Stimulated activated CD8-positive, alpha-beta memory T cell treated with anti-CD3 and anti-CD28 coated beads, Interleukin-4, amount 100 ng/mL, for 24 hours (primary cell): ENCODE data around the gene UGT1A4.

ENCODE experiments used
- DNase-seq: peaks from one replicate; pipeline ENCODE4 v3.0.0-alpha.2; 2020; ENCODE audit warnings: low read depth

The UGT1A4 gene

DNA sequence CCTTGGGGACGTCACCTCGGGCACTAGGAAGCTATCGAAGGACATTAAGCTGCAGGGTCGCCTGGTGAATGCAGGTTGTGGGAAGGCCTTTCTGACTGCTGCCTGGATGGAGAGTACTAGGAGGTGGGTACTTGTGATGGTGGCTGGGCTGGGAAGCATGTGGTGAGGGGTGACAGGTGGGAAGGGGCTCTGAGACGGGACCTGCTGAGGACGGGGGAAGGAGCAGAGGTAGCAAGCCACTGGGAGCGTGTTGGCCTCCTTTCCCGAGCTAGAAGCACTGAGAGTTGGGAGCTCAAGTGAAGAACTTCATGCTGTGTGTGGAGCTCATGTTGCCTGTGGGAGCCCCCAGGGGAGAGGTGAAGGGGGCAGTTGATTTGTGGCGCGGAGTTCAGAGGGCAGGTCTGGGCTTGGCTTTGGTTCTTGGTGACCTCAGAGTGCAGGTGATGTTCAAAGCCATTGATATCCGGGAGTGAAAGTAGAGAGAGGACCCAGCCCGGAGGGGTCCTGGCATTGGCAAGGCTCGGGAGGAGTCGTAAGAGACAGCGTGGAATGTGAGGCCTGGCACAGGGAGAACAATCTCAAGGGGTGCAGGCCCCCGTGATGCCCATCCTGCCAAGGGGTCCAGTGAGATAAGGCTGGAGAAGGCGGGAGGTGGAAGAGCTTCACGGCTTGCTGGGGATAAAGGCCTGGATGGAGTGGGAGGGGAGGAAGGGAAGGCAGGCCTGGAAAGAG, 72.8 kb downstream of the UGT1A4 start:
- no peak for DNase-seq

DNA sequence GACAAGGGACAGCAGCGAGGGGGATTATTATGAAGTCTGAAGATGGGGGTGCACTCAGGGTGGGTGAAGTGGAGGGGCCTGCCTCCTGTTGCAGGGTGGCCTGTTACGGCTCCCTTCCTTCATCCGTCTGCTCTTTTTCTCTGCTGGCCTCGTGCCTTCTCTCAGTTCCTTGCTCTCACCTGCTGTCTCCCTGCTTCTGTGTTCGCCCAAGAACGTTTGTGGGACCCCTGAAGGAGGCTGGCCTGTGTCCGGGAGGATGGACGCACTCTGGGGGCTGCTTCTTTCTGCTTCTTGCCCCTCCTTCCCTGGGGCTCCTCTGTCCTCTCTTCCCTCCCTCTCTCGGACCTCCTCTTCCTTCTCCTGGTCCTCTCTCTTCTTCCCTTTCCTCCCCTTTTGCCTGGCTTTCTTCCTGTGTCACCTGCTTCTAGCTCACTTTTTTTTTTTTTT, 73.4 kb downstream of the UGT1A4 start:
- DNase-seq: no peak

DNA sequence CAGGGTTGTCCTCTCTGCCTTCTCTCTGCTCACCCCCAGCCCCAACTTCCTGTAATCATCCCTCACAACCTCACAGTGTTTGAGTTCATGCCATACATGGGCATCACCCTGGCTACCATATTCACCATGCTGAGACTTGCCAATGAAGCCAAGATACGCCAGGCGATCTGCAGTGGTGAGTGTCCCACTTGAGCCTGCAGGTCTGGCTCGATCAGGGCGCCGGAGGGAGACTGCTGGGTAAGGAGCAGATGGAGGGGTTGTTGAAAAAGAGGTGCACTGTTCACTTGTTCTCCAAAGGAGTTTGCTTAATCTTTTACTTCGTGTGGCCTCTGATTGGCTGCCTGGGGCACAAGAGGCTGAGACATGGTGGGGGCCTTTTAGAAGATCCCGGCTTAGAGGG, 74.2 kb downstream of the UGT1A4 start:
- no peak for DNase-seq

DNA sequence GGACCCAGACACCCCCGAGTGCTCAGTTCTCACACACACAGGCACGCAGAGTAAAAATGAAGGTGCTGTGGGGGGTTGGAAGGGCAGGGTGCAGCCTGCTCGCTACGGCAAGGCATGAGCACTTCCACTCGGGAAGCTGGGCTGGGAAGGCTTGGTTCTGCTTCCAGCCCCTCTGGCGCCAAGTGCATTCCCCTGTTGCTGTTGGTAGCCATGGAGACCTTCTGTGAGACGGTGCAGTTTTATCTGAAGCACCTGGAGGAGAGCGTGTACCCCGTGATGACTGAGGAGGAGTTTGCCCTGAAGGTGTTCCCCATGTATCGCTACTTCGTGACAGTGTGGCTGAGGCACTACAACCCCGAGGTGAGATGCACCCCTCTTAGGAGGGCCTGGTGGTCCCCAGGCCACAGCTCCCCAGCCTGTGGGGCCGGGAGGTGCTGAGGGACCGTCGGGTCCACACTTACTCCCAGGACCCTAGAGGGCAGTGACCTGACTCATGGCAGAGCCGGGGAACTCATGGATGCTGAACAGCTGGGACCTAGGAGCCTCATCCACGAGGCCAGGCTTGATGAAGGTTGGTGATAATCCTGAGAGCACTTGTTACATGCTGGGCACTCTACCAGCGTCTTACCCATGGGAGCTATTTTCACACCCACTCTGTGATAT, 75.1 kb downstream of the UGT1A4 start:
- no peak for DNase-seq

DNA sequence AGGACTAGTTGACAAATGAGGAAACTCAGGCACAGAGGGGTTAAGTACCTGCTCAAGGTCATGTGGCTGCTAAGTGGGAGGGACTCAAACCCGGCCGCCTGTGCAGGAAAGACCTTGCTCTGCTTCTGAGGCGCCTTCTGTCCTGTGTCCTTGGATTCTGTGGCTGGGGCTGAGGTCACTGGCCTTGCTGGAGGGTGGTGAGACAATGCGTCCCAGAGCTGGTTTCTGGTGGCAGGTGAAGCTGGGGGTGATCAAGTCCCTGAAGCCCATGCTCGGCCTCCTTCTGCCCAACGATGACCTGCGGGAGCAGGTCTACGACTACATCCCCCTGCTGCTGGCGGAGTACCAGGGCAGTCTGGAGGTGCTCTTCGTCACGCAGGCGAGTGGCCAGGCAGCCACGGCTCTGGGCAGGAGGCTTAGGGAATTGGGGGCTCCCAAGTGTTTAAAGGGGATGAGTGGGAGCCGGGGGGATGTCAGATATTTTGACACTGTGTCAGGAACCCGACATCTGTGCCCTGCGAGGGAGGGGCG, 75.7 kb downstream of the UGT1A4 start:
- no peak for DNase-seq

DNA sequence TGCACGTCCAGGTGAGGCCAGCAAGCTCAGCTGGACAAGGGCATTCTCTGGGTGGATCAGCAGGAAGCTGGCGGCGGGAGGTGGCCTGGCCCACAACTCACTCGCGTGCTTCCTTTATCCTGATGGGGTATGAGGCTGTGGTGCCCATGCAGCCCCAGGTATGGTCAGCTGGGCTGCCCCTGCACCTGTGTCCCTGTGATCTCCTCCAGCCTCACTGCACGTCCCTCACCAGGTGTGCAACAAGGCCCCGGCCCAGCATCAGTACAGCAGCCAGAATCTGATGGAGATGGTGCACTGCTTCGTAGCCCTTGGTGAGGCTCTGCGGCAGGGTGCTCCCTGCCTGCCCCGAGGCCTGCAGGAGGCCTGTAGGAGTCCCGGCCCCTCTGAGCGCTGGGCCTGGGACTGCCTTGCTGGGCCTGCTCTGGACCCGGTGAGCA, 77.2 kb downstream of the UGT1A4 start:
- no peak for DNase-seq

DNA sequence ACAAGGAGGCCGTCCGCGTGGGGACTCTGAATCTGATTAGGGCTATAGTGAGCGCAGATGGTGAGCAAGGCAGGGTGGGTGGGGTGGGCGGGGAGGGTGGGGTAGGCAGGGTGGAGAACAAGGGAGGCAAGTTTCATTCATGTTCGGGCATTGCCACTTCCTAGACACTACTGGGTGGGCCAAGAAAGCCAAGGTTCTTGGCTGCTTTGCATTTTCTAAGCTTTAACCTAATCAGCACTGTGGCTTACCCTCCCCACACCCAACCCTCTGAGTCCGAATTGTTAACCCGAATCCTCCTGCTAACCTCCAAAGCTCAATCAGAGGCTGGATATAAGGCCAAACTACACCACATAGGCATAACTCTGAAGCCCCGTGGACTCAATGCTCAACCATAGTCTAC, 77.7 kb downstream of the UGT1A4 start:
- DNase-seq: no peak

DNA sequence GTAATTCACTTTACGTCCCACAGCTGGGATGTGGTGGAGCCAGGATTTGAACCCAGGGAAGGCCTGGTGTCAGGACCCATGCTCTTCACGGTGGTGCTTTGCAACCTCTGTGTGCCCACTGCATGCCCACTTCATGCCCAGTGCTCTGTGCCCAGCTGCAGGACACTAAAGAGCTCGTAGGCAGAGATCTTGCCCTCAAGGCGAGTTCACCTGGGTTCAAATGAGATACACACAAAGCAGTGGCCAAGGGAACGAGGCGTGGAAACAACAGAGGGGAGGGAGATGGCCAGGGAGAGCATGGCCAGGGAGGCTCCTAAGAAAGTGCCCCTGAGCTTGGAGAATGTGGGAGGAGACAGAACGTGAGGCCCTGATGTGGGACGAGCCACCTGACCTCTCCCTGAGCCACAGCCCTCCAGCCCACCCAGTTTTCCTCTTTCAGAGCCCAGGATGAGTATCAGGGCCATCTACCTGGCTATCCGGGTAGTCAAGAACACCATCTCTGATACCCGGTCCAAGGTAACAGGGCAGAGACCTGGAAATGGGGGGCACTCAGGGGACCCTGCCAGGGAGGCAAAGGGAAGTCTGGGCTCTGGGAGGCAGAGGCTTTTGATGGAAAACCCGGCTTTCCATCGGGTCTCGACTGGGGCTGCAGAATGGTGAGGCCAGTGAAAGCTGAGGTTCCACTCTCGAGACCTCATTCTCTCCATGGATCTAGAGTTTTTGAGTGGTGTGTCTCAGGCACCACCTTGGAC, 80.0 kb downstream of the UGT1A4 start:
- no peak for DNase-seq

DNA sequence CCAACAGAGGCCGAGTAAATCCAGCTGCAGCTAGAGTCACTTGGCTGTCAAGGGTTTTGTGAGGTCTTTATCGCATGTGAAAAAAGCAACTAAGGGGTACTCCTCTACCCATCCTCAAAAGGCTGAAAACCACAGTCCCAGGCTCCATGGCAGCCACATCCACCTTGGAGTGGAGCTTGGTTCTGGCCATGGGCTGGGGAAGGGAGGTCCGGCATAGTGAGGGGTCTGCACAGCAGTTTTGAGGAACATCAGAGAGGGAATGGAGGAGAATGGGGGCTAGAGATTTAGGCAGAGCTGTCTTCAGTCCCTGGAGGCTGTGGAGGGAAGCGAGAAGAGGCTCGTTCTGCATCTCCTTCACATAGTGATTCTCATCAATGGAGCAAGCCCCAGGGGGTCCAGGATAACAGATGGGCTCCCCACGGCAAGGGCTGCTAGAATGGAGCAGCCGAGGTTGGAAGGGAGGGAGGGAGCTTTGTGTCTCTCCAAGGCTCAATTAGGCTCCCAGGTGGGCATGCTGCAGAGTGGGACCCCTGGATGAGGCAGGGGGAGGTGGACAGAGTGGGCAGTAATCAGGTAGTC, 80.6 kb downstream of the UGT1A4 start:
- DNase-seq: no peak

DNA sequence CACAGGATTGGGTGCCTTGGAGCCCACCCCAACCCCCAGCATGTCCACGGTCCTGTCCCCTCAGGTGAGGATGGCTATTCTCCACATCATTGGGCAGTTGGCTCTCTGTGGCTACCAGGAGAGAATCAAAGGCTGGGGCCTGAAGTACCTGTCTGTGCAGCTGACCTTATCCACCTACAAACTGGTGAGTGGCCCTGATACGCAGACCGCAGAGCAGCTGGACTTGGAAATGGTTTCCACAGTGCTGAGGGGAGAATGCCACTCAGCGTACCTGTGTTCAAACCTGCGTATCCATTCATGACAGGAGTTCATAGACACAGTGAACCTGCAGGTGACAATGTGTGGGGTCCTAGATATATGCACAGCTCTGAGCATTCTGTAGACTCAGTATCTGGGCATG, 81.2 kb downstream of the UGT1A4 start:
- DNase-seq: no peak

DNA sequence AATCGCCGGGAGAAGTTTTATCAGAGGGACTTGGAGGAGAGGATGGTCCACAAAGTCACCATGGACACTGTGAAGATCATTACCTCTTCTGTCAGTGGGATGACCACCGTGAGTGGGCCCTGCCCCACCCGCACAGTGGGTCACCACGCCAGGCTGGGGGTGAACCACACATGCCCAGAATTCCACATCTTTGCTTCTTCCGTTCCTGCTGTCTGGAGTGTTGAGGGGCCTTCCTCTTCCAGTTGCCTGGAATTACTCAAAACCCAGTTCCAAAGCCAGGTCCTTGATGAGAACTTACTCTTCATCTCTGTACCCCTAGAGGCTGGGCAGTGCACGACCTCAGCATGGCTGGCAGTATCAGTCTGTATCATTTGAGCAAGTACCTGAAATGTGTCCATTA, 81.7 kb downstream of the UGT1A4 start:
- no peak for DNase-seq

DNA sequence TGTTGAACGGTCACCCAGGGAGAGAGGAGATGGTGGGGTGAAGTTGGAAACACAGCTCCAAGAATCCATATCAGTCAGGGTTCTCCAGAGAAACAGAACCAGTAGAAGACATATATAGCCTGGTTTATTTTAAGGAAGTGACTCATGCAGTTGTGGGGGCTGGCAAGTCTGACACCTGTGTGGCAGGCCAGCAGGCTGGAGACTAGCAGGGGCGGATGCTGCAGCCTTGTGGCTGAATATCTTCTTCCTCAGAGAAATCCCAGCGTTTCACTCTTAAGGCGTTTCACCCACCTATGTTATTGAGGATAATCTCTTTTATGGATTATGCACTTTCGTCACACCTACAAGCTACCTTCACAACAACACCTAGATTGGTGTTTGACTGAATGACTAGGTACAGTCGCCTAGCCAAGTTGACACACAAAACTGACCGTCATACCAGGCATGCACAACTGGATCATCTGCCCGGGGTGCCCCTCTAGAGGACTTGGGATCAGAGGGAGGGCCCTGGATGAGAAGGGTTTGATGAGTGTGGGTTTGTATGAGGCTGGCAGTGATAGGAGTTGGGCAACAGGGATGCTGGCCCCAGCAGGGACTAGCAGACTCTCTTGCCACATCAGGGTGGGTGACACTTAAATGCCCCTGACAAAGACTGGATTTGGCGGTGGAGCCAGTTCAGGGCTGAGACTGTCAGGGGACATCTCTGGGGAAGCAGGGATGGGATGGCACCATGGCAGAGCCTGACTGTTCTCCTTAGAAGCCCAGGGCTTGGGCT, 83.0 kb downstream of the UGT1A4 start:
- no peak for DNase-seq

DNA sequence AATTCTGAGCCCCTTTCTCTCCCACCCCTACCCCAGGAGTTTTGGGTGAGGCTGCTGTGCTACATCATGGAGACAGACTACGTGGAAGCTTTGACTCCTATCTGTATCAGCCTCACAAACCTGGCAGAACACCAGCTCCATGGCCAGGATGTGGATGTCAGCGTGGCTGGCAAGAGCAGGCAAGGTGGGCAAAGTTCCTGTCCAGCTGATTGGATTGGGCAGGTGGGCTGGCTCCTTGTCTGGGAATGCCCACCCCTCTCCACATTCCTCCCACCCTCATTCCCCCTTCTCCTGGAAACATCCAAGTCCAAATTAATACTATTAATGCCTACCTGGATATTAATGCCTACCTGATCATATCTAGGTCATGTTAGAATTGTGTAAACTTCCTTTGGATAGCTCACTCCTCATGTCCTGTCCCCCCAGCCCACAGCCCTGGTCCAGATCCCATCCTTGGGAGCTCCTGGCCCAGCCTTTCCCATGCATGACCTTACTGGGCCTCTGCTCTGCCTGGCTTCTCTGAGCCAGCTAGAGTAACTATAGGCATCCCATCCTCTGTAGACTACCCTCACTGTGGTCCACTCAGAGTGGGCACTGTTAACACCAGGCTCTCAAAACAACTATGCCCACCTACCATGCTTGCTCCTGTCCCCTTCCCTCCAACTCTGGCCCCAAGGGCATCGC, 83.7 kb downstream of the UGT1A4 start:
- no peak for DNase-seq

DNA sequence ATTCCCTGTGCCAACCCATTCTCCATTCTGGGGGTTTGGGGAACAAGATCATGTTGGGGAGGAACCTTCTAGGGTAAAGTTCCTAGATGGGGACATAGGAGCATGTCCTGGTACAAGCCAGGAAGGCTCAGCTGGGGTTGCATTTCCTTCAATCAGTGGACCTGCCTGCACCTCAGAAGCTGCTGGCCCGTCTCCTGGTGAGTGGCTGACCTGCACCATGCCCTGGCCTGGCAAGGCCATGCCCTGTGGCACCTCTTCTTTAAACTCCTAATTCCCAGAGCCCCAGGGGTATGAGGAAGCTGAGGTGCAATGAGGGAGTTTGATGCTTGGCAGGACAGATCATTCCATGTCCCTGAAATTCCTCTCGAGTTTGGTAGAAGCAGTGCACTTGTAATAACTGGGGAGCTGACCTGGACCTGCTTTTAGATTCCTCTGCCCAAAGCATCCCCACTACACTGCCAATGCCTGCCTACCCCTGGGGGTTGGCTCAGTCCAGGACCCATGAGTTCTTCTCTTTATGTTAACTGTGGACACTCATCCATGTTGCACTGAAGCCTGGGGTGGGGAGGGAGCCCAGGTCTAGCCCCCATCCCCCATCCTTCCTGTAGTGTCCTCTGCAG, 84.9 kb downstream of the UGT1A4 start:
- no peak for DNase-seq

DNA sequence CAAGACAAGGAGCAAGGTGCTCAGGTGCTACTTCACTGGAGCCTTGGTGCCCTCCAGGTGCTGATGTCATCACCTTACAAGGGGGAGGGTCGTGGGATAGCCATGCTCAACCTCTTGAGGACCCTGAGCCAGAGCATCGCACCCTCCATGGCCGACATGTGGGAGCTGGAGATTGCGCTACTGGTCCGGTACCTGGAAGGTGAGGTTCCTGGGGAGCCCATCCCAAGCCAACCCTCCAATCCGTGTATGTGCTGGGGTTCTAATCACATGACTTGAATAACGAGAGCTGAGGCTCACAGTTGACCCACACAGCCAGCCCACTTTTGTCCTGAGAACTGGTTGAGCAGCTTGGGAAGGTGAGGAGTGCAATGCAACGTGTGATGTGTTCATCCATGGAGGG, 85.5 kb downstream of the UGT1A4 start:
- no peak for DNase-seq

DNA sequence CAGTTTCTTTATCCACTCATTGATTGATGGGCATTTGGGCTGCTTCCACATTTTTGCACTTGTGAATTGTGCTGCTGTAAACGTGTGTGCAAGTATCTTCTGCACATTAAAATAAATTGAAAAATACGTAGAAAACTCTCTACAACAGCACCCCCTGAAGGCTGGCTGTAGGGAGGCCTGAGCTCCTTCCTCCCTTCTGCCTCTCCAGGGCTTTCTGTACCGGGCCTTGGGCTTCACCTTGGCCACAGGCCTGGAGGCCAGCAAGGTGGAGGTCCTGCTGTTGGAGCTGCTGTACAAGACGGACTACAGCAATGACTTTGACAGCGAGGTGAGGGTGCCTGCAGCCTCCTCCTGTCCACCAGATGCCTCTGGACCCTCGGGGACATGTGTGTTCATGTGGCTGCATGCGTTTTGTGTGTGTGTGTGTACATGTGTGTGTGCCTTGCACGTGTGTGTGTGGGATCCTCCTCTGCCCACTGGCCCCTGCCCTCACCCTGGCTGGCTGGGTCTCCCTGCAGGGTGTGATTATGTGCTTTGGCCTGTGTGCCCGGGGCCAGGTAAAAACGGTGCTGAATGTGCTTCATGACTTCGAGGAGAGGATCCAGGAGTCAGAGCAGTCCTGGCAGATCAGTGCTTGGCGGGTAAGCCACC, 88.8 kb downstream of the UGT1A4 start:
- DNase-seq: no peak

DNA sequence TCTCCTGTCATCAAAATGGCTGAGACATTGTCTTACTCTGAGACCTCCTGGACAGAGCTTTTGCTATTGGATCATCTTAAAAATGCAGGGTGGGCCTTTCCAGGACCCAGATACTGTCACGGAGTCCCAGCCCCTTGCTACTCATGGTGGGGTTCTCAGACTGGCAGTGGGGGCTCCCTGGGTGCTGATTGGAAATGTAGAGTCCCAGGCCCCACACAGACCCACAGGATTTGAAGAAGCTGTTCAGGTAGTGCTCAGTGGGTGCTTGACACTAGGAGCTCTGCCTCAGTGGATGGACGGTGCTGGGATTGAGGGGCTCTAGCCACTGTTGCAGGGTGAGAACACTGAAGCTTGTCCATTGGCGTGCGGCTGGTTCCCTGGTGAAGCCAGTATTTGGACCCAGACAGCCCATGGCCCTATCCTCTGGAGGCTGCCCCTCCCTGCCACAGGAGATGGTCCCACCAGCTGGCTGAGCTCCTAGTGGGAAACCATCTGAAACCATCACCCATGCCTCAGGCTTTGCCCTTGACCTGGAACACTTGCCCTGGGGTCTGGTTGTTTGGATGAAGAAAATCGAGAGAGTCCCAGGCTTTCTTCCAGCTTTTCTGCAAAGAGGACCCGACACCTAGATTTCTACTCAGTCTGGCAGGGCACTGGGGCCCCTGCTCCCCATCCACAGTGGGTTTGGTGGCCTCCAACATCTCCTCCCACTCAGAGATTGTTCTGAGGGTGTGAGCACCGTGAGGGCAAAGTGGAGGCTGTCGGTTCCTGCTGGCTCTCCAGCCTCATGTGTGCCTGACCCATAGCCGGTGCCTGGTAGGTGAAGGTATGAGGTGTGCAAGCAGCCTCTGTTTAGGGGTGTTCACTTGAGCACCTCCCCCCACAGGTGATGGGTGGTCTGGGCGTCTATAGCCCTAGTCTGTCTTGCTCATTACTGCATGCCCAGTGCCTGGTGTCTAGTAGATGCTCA, 89.7 kb downstream of the UGT1A4 start:
- DNase-seq: no peak

DNA sequence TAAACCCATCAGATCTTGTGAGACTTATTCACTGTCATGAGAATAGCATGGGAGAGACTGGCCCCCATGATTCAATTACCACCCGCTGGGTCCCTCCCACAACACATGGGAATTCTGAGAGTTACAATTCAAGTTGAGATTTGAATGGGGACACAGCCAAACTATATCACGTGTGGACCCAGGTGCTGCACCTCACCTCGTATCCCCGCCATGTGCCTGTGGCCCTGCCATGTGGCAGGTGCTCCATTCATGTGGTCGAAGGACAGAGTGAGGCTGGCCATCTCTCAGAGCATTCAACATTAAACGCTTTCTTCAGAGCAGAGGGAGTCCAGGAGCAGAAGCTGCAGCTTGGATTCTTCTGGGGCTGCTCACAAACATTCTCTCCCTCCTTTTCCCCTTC, 91.8 kb downstream of the UGT1A4 start:
- no peak for DNase-seq

DNA sequence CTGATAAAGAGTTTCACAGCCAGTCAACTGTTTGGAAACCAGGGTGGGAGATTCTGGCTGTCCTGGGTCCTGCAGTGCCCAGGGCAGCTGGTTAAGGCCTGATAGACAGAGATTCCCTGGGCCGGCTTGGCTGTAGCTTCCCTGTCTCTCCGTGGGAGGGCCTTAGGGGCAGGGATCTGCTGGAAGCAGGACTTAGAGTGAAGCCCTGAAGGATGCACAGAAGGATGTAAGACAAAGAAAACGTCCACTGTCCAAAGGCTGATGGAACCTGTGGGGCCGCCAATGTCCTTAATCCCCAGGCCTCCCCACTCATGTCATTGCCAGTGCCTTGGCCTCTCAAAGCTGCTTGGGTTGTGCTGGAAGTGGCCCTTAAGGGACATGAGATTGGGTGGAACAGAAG, 92.6 kb downstream of the UGT1A4 start:
- DNase-seq: no peak
